Lower leg skin (tissue), 3 donors: ENCODE results near the gene AP4E1.

ENCODE experiments used
- POLR2A ChIP-seq, 2 donors: fragments of 450-650 bp; IDR thresholded peaks; one replicate each; pipeline ENCODE4 v1.6.1; 2016 to 2017; ENCODE audit warnings: antibody characterized with exemption in 2 of 2, mild to moderate bottlenecking in 1 of 2, moderate library complexity in 1 of 2
- TF ChIP-seq, protein P1 (sequence below), 3 donors: fragments of 450-650 bp; IDR thresholded peaks; one replicate each; pipeline ENCODE4 v1.5.1; 2016; ENCODE audit warnings: antibody characterized with exemption in 3 of 3, mild to moderate bottlenecking in 3 of 3, moderate library complexity in 2 of 3

DNA sequence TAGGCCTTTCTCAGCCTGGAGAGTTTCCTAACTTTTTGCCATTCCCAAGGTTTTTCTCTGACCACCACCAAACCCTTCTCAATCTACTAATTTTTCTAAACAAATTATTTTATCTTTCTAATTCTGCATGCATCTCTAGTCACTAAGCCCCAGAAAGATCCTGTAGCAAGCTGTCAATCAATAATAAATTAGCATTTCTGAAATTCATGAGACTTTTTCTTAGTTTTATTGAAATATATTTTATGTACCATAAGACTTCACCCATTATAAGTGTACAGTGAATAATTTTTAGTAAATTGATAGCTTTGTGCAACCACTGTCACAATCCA lies 22.4 kb upstream of the AP4E1 start:
- TF ChIP-seq, protein P1, sequence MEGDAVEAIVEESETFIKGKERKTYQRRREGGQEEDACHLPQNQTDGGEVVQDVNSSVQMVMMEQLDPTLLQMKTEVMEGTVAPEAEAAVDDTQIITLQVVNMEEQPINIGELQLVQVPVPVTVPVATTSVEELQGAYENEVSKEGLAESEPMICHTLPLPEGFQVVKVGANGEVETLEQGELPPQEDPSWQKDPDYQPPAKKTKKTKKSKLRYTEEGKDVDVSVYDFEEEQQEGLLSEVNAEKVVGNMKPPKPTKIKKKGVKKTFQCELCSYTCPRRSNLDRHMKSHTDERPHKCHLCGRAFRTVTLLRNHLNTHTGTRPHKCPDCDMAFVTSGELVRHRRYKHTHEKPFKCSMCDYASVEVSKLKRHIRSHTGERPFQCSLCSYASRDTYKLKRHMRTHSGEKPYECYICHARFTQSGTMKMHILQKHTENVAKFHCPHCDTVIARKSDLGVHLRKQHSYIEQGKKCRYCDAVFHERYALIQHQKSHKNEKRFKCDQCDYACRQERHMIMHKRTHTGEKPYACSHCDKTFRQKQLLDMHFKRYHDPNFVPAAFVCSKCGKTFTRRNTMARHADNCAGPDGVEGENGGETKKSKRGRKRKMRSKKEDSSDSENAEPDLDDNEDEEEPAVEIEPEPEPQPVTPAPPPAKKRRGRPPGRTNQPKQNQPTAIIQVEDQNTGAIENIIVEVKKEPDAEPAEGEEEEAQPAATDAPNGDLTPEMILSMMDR (IDR thresholded peaks at IDR 0.05): no peak
- TF ChIP-seq POLR2A (IDR thresholded peaks at IDR 0.05): no peak
